NOMO-1 treated with DMSO at 0.1 percent for 48 hours (cell line): ENCODE data around the gene ZNF496.
"Not testable (repeated sequence)": the region's sequence is repeated elsewhere in the genome, so short reads cannot be mapped to it uniquely, and the experiment has no call there.

Experiments
- DNase-seq: peaks from one replicate; lab custom pipeline; 2025; ENCODE audit not compliant: unreplicated experiment; lab: John Stamatoyannopoulos, UW

ZNF496 gene

GRCh38 chr1:247295746-247296145 is 35.9 kb downstream of the ZNF496 start:
- no peak for DNase-seq

- DNase-seq, result no peak
Observed at GRCh38 chr1:247295274-247295684, 36.4 kb downstream of the ZNF496 start.

- DNase-seq, result no peak
Observed at GRCh38 chr1:247294282-247294681, 37.4 kb downstream of the ZNF496 start.

GRCh38 chr1:247293047-247293446 is 38.6 kb downstream of the ZNF496 start:
- no peak for DNase-seq

- DNase-seq, result no peak
Observed at GRCh38 chr1:247291833-247292561, 39.7 kb downstream of the ZNF496 start.

- DNase-seq, result no peak
Observed at GRCh38 chr1:247291161-247291560, 40.5 kb downstream of the ZNF496 start.

- no peak for DNase-seq
Observed at GRCh38 chr1:247290576-247290975, 41.1 kb downstream of the ZNF496 start.

- not testable (repeated sequence) for DNase-seq
Observed at GRCh38 chr1:247289274-247289892, 42.3 kb downstream of the ZNF496 start.

- no peak for DNase-seq
Observed at GRCh38 chr1:247288341-247288740, 43.3 kb downstream of the ZNF496 start.

- DNase-seq, result no peak
Observed at GRCh38 chr1:247287460-247287859, 44.2 kb downstream of the ZNF496 start.

GRCh38 chr1:247286134-247286670 is 45.5 kb downstream of the ZNF496 start:
- no peak for DNase-seq

- no peak for DNase-seq
Observed at GRCh38 chr1:247281001-247281574, 50.6 kb downstream of the ZNF496 start.

GRCh38 chr1:247277191-247277590 is 54.5 kb downstream of the ZNF496 start:
- no peak for DNase-seq

GRCh38 chr1:247274605-247275256 is 56.9 kb downstream of the ZNF496 start:
- no peak for DNase-seq

GRCh38 chr1:247273013-247273412 is 58.7 kb downstream of the ZNF496 start:
- DNase-seq, result no peak

- DNase-seq, result no peak
Observed at GRCh38 chr1:247270003-247270402, 61.7 kb downstream of the ZNF496 start.

GRCh38 chr1:247269133-247269532 is 62.5 kb downstream of the ZNF496 start:
- no peak for DNase-seq

- no peak for DNase-seq
Observed at GRCh38 chr1:247268390-247269045, 63.1 kb downstream of the ZNF496 start.

- DNase-seq, result no peak
Observed at GRCh38 chr1:247266053-247266452, 65.6 kb downstream of the ZNF496 start.

- not testable (repeated sequence) for DNase-seq
Observed at GRCh38 chr1:247255772-247256171, 75.9 kb downstream of the ZNF496 start, which contains the start of gene VN1R5. Gene VN1R5 (plus strand): TSS chr1:247256072.

- DNase-seq, result no peak
Observed at GRCh38 chr1:247247568-247247967, 84.1 kb downstream of the ZNF496 start.
